ENCODE measurements around the gene ZNF136. TPM values are rescaled to one million over a fixed set of nuclear protein-coding genes. Genes with fewer than 3 reads are reported as not detected.

Gene ZNF136
- 1.4 to 2.5 TPM (median 1.6 TPM) in 5 replicates for total RNA-seq (2022; extraction: Qiagen RNA extraction; ENCODE audit: low read depth)

DNA sequence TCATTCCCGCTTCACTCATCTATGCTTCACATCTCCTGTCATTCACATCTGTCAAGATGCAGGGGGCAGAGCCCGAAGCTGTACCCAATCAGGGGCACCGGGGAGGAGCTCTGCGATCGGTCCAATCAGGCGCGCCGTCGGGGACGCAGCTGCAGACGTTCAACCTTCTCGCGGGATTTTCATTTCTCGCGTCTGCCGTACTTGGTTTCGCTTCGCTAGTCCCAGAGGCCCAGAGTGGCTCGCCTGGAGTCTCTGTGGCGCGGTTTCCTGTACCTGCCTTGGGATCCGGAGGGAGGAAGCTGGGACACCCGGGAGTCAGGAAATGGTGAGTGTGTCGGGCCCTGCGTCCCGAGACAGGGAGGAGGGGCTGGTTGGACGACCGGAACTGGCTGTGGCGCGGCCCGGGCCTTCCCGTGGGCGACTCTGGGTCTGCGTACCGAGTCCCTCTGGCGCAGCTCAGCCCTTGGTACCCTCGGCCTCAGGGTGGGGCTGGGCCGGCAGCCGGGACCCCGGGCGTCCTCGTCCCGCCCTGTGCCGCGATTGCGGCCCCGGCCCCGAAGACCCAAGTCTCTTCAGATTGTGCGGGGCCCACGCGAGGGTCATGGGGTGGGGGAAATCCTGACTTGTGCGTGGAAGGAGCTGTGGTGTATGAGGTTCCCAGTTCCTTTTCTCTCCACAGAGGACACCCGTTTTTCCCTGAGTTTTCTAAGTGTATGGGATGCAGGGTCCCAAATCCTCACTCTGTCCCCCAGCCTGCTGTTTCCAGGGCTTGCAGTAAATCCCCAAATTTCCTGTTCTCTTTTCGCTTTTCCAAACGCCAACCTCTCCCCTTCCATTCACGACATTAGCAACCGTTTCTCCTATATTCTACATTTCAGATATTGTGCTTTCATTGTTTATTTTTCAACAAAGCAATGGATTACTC, at the start of gene ZNF136:
Gene ZNF136 (plus strand): TSS at position 215 of the 925 bp plus-strand sequence. CDS start 108 bp downstream, at position 323.

DNA sequence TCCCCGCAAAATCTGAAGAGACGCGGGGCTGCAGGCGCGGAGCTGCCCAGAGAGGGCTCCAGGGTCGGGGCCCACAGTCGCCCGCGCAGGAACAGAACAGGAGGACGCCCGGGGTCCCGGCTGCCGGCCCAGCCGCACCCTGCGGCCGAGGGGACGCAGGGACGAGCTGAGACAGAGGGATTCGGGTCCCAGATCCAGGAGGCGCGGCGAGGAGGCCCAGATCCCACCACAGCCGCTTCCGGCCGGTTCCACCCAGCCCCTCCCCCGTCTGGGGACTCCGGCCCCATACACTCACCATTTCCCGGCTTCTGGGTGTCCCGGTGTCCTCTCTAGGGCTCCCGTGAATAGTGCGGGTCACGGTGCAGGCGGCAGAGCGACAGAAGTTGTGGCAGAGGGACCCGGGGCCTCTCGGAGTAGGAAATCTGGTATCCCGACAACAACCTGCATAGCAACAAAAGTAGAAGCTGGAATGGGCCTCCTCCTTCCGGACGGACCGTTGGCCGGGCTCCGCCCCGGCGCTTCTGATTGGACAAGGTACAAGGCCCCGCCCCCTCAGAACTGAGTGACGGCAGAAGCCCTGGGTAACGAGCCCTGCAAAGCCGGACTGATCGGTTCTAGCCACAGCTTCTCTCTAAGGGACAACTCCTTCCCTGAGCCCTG, 22.9 kb upstream of the ZNF136 start, which contains the start of gene ZNF20:
Gene ZNF20 (minus strand): TSS at position 466 of the 660 bp plus-strand sequence. CDS start 168 bp downstream, at position 298.

DNA sequence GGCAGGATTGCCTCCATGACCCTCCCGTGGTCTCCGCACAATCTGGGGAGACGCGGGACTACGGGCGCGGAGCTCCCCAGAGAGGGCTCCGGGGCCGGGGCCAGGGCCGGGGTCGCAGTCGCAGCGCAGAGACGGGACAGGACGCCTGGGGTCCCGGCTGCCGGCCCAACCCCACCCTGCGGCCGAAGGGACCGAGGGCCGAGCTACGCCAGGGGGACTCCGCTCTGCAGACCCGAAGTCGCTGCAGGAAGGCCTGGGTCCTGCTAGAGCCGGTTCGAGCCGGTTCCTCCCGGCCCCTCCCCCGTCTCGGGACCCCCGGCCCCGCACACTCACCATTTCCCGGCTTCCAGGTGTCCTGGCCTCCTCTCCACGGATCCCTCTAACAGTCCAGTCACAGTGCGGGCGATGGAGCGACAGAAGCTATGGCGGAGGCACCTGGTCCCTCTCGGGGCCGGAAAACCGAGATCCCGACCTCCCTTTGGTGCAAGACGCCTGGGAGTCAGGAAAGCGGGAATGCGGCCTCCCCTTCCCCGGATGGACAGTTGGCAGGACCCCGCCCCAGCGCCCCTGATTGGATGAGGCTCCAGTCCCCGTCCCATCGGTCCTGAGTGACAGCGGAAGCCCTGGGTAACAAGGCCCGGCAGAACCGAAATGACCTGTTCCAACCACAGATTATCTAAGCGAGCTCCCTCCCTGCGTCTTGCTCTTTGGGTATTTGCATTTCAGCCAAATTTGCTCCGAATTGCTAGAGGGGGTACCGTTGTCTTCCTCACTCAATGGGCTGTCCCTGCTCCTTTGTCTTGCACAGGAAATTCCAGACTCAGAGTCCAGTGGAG, 6.5 kb upstream of the ZNF136 start, which contains the start of gene ZNF625:
Gene ZNF625 (minus strand): TSS at position 512 of the 836 bp plus-strand sequence. CDS start 176 bp downstream, at position 336.

Other genes with a start within 250 kb of the ZNF136 start
- 0.18 to 0.39 TPM (median 0.30 TPM) in 5 replicates for gene ZNF700, start 238.0 kb upstream of the ZNF136 start, total RNA-seq (2022; extraction: Qiagen RNA extraction; ENCODE audit: low read depth)
- not detected in 5 replicates for gene ZNF763, start 198.1 kb upstream of the ZNF136 start, total RNA-seq (2022; extraction: Qiagen RNA extraction; ENCODE audit: low read depth)
- gene ZNF433, start 127.4 kb upstream of the ZNF136 start, total RNA-seq (2022; extraction: Qiagen RNA extraction; ENCODE audit: low read depth): not detected in 5 replicates
- not detected in 5 replicates for gene ZNF878, start 110.1 kb upstream of the ZNF136 start, total RNA-seq (2022; extraction: Qiagen RNA extraction; ENCODE audit: low read depth)
- gene ZNF844, start 98.4 kb upstream of the ZNF136 start, total RNA-seq (2022; extraction: Qiagen RNA extraction; ENCODE audit: low read depth): not detected in 5 replicates
- 0.15 to 0.36 TPM (median 0.29 TPM) in 3 of 5 replicates, not detected in the others for gene ZNF20, start 22.7 kb upstream of the ZNF136 start, total RNA-seq (2022; extraction: Qiagen RNA extraction; ENCODE audit: low read depth)
- not detected in 5 replicates for gene ZNF625, start 6.4 kb upstream of the ZNF136 start, total RNA-seq (2022; extraction: Qiagen RNA extraction; ENCODE audit: low read depth)
- 0.64 to 1.0 TPM (median 0.73 TPM) in 5 replicates for gene ZNF44, start 131.8 kb downstream of the ZNF136 start, total RNA-seq (2022; extraction: Qiagen RNA extraction; ENCODE audit: low read depth)
- not detected in 5 replicates for gene ZNF563, start 170.5 kb downstream of the ZNF136 start, total RNA-seq (2022; extraction: Qiagen RNA extraction; ENCODE audit: low read depth)
- not detected in 5 replicates for gene ZNF442, start 202.6 kb downstream of the ZNF136 start, total RNA-seq (2022; extraction: Qiagen RNA extraction; ENCODE audit: low read depth)
- 1.2 to 2.2 TPM (median 1.5 TPM) in 5 replicates for gene ZNF799, start 238.2 kb downstream of the ZNF136 start, total RNA-seq (2022; extraction: Qiagen RNA extraction; ENCODE audit: low read depth)

Data from A549 treated with RU486 at 1 μM for 4 hours (cell line).